8988T (cell line): ENCODE measurements around the gene ASPSCR1.
"Not testable (repeated sequence)": the region's sequence is repeated elsewhere in the genome, so short reads cannot be mapped to it uniquely, and the experiment has no call there.

Source experiments
- DNase-seq: peaks from one replicate; pipeline ENCODE4 v3.0.0; 2011

Gene ASPSCR1

DNA sequence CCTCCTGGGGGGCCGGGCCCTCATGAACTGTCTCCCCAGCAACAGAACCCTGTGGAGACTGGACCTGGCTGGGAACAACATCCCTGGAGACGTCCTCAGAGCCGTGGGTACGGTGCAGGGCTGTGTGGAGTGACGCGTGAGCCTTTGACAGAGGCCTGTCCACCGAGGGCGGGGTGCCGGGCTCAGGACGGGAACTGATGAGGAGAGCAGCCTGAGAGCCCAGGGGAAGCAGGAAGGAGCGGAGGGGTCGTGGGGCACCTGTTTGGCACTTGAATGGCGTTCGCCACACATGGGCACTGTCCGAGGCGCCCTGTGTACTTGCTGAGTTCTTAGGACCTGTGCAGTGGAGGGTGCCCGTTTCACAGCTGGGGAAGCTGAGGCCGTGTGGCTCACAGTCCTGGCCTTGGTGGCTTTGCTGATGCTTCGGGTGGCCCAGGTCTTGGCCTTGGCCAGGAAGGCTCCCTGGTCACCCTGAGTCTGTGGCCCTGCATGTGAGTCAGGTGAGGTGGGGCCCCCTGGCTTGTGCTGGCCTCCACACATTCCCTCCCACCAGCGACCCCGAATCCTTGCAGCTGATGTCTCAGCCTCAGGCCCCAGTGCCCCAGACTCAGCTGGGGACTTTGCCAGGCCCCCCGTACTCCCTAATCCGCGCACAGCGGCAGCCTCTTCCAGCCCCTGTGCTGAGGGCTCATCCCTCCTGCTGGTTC is 48.1 kb downstream of the ASPSCR1 start:
- no peak for DNase-seq

DNA sequence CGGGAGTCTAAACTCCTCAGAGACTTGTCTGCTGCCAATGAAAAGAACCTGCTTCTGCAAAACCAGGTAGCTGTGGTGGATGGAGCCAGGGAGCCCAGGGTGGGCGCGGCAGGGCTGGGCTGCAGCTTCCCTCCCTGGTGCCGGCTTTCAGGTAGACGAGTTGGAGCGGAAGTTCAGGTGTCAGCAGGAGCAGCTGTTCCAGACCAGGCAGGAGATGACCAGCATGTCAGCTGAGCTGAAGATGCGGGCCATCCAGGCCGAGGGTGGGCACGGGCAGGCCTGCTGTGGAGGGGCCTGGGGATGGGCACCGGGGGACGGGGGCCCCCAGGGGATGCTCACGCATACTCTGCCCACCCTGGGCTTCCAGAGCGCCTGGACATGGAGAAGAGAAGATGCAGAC is 50.8 kb downstream of the ASPSCR1 start:
- DNase-seq, result no peak

DNA sequence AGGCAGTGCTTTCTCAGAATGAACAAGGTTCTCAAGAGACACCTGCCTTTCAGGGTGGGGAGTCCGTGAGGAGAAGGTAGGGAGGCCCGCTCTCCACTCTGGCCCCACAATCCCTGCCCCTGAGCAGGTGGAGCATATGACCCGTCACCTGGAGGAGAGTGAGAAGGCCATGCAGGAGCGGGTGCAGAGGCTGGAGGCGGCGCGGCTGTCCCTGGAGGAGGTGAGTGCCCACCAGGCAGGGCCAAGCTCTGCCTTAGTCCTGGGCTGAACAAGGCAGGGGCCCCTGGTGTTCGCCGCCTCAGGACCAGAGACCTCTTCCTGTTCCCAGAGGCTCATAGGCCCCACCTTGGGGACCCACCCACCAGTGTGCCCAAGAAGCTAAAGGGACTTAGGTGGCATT is 51.5 kb downstream of the ASPSCR1 start:
- DNase-seq, result no peak

DNA sequence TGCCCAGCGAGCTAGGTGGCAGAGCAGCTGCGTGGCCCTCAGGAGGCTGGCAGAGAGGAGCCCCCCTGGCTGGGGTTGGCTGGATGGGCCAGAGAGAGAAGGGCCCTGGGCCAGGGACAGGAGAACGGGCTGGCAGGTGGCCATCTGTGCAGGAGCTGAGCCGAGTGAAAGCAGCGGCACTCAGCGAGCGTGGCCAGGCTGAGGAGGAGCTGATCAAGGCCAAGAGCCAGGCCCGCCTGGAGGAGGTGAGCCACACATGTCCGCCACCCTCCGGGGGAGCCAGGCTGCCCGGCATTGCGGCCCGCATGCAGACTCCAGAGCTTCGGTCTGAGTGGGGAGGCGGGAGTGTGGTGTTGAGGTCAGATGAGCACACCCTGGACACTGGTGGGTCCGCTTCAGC is 52.0 kb downstream of the ASPSCR1 start:
- no peak for DNase-seq

- DNase-seq, result no peak
Observed at GRCh38 chr17:82029990-82030469, 52.6 kb downstream of the ASPSCR1 start.

DNA sequence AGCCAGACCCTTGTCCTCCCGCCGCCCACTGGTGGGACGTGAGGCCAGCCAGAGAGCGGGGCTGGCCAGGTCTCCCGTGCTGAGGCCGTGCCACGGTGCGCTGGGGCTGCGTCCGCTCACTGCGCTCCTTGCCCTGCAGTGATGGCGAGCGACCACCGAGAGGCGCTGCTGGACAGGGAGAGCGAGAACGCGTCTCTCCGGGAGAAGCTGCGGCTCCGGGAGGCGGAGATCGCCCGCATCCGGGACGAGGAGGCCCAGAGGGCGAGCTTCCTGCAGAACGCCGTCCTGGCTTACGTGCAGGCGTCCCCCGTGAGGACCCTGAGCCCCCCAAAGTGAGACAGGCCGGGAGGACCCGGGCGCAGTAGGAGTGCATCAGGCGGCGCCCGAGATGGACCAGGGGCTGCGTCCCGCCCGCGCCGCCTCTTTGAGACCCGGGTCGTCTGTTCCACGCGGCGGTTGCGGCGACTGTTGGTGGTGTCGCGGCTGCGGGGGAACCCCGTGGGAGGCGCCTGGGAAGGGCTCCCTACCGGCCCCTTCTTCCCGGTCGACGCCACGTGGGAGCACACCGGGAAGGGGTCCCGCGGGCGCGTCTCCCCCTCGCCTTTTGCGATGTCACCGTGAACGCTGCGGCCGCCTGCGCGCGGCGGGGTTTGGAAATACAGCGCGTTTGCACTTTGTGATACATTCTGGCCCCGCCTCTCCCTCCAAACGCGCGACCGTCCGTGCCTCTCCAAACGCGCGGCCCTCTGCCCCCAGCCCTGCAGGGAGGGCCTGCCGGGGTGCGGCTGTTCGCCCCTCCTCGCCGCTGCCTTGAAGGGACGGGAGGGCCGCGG is 53.3 kb downstream of the ASPSCR1 start:
- peak; percentile 86 for DNase-seq

- DNase-seq, result no peak
Observed at GRCh38 chr17:82031303-82031884, 54.0 kb downstream of the ASPSCR1 start, which contains the start of gene RAC3. Gene RAC3, plus strand, starts transcription at chr17:82031678. Its CDS starts 84 bp downstream, at chr17:82031762.

GRCh38 chr17:82031885-82032627 is 54.6 kb downstream of the ASPSCR1 start:
- DNase-seq, result no peak

DNA sequence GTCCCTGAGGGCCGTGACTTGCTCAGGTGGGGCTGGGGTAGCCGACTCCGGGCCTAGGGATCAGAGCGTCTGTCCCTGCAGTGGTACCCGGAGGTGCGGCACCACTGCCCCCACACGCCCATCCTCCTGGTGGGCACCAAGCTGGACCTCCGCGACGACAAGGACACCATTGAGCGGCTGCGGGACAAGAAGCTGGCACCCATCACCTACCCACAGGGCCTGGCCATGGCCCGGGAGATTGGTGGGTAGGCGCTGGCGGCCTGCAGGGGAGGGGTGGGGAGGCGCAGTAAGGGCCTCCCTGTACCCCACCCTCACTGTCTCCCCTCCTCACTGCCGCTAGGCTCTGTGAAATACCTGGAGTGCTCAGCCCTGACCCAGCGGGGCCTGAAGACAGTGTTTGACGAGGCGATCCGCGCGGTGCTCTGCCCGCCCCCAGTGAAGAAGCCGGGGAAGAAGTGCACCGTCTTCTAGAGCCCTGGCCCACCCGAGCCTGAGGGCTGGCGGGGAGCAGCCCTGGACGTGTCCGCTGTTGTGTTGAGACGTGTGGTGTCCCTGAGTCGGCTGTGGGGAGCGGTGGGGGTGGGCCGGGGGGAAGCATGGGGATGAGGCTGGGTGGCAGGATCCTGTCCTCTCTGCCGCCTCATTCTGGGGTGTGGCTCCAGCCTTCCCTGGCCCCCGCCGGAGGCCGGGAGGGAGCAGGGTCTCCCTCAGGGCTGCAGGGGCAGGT is 56.1 kb downstream of the ASPSCR1 start:
- no peak for DNase-seq

- no peak for DNase-seq
Observed at GRCh38 chr17:82034371-82035011, 57.1 kb downstream of the ASPSCR1 start.

- no peak for DNase-seq
Observed at GRCh38 chr17:82035488-82035887, 58.1 kb downstream of the ASPSCR1 start.

GRCh38 chr17:82035956-82036633 is 58.7 kb downstream of the ASPSCR1 start:
- DNase-seq, result no peak

DNA sequence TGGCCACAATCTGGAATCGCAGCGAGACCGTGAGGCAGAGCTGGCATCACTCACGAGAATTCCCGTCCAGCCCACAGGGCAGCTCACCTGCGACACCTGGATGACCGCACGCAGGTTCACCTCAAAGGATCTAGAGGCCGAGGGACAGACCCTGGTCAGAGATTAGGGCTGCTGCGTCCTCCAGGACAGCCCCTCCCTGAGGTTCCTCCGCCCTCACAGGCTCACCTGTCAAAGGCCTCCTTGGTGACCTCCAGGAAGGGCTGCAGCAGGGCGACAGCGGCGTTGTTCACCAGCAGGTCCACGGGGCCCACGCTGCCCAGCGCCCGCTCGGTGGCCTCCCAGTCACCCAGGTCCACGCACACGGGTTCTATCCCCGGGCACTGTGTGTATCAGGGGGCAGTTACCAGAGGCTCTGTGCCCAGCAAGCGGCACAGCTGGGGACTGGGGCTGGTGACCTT is 59.2 kb downstream of the ASPSCR1 start:
- no peak for DNase-seq

DNA sequence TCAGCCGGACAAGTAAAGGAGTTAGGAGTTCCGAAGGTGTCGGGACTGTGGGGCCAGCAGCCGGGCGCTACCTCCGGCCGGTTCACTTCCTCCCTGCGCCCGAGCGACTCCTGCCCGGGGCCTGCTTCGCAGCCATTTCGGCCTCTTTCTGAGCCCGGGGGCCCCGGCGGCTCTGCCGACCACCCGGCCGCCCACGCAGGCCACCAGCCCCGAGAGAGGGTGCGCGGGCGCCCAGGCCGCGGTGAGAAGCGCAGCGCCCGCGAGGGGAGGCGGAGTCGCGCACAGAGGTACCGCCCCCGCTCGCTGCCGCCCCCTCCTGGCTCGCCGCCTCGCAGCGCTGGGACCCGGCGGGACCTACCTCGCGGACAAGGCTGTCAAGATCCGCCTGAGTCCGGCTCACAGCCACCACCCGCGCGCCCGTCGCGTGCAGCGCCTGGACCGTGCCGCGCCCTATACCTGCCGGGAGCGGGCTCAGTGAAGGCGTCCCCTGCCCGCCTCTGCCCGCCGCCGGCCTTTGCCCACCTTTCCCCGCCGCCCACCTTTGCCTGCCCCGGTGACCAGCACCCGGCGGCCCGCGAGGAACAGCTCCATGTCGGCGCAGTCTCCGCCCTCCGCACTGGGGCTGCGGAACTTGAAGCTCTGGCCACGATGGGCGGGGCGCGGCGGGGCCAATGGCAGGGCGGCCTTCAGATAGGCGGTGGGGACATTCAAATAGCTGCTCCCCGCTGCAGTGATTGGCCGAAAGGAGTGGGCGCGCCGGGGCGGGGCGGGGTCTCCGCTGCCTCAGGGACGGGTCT is 59.9 kb downstream of the ASPSCR1 start, which contains the start of gene DCXR:
Gene DCXR (minus strand): TSS at position 606 of the 797 bp plus-strand sequence. CDS start 15 bp downstream, at position 591.
- peak; percentile 91 for DNase-seq

DNA sequence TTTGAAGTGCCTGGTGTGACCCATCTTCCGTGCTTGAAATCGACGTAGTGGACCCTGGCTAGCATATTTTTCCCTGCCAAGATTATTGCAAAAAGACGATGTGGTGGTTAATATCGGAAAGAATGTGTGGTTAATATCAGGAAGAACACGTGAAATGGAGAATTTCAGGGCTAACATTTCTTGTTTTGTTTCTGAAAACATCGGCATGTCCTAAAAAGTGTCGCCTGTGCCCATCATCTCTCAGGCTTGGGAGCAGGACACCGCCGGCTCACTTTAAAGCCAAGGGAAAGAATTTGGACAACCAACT is 60.4 kb downstream of the ASPSCR1 start:
- DNase-seq, result no peak

GRCh38 chr17:82038796-82039409 is 61.5 kb downstream of the ASPSCR1 start:
- not testable (repeated sequence) for DNase-seq

GRCh38 chr17:82039695-82040299 is 62.4 kb downstream of the ASPSCR1 start:
- DNase-seq, result no peak

DNA sequence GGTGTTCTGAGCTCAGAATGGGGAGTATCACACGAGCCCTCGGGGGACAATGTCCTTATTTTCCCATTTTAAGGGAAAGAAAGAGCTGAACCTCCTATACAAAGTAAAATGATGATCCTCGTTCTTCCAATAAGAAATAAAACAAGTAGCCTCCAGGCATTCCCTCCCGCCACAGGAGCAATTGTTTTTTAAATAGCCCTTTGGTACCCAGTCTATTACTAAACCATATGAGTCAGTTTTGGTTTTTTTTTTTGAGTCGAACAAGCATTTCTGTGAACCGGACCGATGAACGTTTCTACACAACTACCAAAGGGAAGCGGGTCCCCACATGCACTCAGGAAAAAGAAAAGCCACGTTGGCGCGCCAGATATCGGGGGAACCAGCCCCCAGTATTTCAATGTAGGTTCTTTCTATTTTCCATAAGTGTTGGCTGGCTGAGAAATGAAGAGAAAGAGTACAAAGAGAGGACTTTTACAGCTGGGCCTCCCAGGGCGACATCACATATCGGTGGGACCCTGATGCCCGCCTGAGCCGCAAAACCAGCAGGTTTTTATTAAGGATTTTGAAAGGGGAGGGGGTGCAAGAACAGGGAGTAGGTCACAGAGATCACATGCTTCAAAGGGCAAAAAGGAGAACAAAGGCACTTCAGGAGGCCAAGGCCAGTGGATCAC is 63.9 kb downstream of the ASPSCR1 start:
- no peak for DNase-seq

DNA sequence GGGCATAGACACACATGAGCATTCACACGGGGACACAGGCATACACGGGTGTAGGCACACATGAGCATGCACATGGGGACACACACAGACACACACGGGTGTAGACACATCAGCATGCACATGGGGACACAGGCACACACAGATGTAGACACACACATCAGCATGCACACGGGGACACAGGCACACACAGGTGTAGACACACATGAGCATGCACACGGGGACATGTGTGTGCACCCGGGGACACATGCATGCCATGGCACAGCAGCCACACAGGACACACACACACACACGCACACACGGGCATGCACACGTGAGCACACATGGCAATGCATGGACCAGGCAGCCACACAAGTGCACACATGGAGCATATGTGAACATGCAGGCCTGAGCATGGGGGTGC is 65.2 kb downstream of the ASPSCR1 start:
- DNase-seq, result no peak
